Prostate gland (tissue), 2 donors: ENCODE results near the gene FBXW7. TPM values are rescaled to one million over a fixed set of nuclear protein-coding genes. Genes with fewer than 3 reads are reported as not detected.

Experiments used
- DNase-seq: peaks from one replicate; pipeline ENCODE4 v3.0.0-alpha.2; 2019; ENCODE audit warnings: low spot score
- H3K27ac ChIP-seq, 2 donors: fragments of 200-600 bp; sonication (generic); 2 replicates each; pipeline ENCODE4 v1.5.1; 2017 to 2019
- H3K27me3 ChIP-seq: fragments of 200-600 bp; sonication (generic); replicated peaks from 2 replicates; pipeline ENCODE4 v1.5.1; 2019; ENCODE audit not compliant: insufficient read depth
- H3K36me3 ChIP-seq, 2 donors: fragments of 200-600 bp; sonication (generic); 1 replicate in 1 of 2; 2 replicates in 1 of 2; pipeline versions ENCODE4 v1.5.1 to v1.8.1; 2017 to 2019
- H3K4me1 ChIP-seq: fragments of 200-600 bp; sonication (generic); replicated peaks from 2 replicates; pipeline ENCODE4 v1.5.1; 2019
- H3K4me3 ChIP-seq, 2 donors: fragments of 200-600 bp; sonication (generic); 2 replicates each; pipeline ENCODE4 v1.5.1; 2017 to 2019
- H3K9me3 ChIP-seq: fragments of 200-600 bp; sonication (generic); 2 replicates; pipeline ENCODE4 v1.5.1; 2017
- POLR2A ChIP-seq: fragments of 450-650 bp; IDR thresholded peaks from one replicate; pipeline ENCODE4 v1.6.1; 2016; ENCODE audit warnings: antibody characterized with exemption, mild to moderate bottlenecking
- POLR2AphosphoS5 ChIP-seq: sonication (generic); formaldehyde crosslinking; IDR thresholded peaks from one replicate; pipeline ENCODE4 v1.6.1; 2017; ENCODE audit warnings: antibody characterized with exemption
- WGBS: methylation state at CpG from one replicate; pipeline ENCODE4 v1.1.5; 2018; 5-methylcytosine and 5-hydroxymethylcytosine counted together
- intact Hi-C: fragments of 100-400 bp; cut with DNase I; formaldehyde crosslinking; loops from one replicate; pipeline ENCODE4 v1.14.2; 2022
- total RNA-seq, 2 donors: library from RNA; depleted of rRNA; stranded (reverse); fragments of >200 nt; gene quantifications; one replicate each; pipeline ENCODE4 v1.1.0, GENCODE V29; 2016
- TF ChIP-seq, protein P1 (sequence below), 4 experiments: fragments of 200-600 bp in 2 of 4; fragments of 450-650 bp in 2 of 4; sonication (generic) in 2 of 4; IDR thresholded peaks; 1 replicate in 3 of 4; 2 replicates in 1 of 4; pipeline ENCODE4 v1.5.1; 2016 to 2019; ENCODE audit warnings: antibody characterized with exemption in 4 of 4, mild to moderate bottlenecking in 2 of 4, moderate library complexity in 2 of 4

The FBXW7 gene
- total RNA-seq, 2 donors from 2014 or later: 21.8 to 24.9 TPM

- DNase-seq: no peak
- TF ChIP-seq, protein P1, sequence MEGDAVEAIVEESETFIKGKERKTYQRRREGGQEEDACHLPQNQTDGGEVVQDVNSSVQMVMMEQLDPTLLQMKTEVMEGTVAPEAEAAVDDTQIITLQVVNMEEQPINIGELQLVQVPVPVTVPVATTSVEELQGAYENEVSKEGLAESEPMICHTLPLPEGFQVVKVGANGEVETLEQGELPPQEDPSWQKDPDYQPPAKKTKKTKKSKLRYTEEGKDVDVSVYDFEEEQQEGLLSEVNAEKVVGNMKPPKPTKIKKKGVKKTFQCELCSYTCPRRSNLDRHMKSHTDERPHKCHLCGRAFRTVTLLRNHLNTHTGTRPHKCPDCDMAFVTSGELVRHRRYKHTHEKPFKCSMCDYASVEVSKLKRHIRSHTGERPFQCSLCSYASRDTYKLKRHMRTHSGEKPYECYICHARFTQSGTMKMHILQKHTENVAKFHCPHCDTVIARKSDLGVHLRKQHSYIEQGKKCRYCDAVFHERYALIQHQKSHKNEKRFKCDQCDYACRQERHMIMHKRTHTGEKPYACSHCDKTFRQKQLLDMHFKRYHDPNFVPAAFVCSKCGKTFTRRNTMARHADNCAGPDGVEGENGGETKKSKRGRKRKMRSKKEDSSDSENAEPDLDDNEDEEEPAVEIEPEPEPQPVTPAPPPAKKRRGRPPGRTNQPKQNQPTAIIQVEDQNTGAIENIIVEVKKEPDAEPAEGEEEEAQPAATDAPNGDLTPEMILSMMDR (IDR thresholded peaks at IDR 0.05): no peak
- no peak for TF ChIP-seq POLR2A
- no peak for TF ChIP-seq POLR2AphosphoS5
- Histone ChIP-seq H3K4me1 (no peaks in the 10 kb centered on the region), H3K9me3 (no peaks in the 10 kb centered on the region), H3K36me3 (no peaks in the 10 kb centered on the region), H3K4me3 (no peak overlapping the region), H3K27me3 (no peaks in the 10 kb centered on the region), H3K27ac (no peak overlapping the region)
- 73% methylated on average over 5 of the region's 5 CpGs for WGBS
- intact Hi-C loops: no loop called here
Measured at GRCh38 chr4:152304220-152304619, 231.7 kb downstream of the FBXW7 start.

DNA sequence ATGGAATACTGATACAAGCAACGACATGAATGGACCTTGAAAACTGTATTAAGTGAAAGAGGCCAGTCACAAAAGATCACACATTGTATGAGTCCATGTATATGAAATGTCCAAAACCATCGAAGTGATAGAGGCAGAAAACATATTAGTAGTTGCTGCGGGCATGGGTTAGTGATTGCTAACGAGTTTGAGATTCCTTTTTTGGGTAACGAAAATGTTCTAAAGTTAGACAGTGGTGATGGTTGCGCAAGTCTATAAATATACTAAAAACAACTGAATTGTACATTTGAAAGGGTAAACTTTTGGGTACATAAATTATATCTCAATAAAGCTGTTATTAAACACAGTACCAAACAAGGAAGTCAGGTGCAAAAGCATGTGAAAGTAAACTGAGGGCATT lies 234.5 kb downstream of the FBXW7 start:
- no peaks in the 10 kb centered on the region for H3K27me3 ChIP-seq
- H3K27ac ChIP-seq: no peak overlapping the region
- TF ChIP-seq POLR2AphosphoS5 (no peak), POLR2A (no peak)
- TF ChIP-seq, protein P1 (IDR thresholded peaks at IDR 0.05): no peak
- no peak overlapping the region for H3K4me3 ChIP-seq
- intact Hi-C loops: no loop called here
- H3K4me1 ChIP-seq: no peaks in the 10 kb centered on the region
- no peak for DNase-seq
- no peaks in the 10 kb centered on the region for H3K36me3 ChIP-seq
- no peaks in the 10 kb centered on the region for H3K9me3 ChIP-seq
- WGBS: 81% methylated on average over 6 of the region's 6 CpGs

GRCh38 chr4:152299553-152299952 lies 236.3 kb downstream of the FBXW7 start:
- intact Hi-C loops: no loop called here
- DNase-seq: no peak
- WGBS: 93% methylated on average over 3 of the region's 3 CpGs
- no peak overlapping the region for H3K4me3 ChIP-seq
- H3K36me3 ChIP-seq: no peaks in the 10 kb centered on the region
- H3K27ac ChIP-seq: no peak overlapping the region
- H3K4me1 ChIP-seq: no peaks in the 10 kb centered on the region
- no peaks in the 10 kb centered on the region for H3K9me3 ChIP-seq
- TF ChIP-seq POLR2AphosphoS5 (no peak), POLR2A (no peak)
- TF ChIP-seq, protein P1 (IDR thresholded peaks at IDR 0.05): no peak
- H3K27me3 ChIP-seq: no peaks in the 10 kb centered on the region

DNA sequence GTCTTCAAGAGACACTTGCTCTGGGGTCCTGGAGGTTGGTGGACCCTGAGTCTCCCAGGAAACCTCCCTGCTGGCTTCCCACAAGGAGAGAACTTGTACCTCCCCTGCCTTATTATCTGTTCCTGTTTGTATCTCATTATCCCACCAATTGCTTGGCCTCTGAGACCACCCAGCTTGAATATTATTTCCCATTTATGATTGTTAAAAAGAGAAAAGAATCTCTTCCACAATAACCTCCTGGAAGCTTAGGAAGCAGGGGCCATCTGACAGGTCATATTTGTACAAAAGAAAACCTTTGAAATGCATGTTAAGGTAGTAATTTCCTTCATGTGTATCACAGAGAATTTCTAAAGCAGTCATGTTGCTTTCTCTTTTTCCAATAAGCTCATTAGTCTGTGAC lies 239.5 kb downstream of the FBXW7 start:
- DNase-seq: no peak
- H3K4me1 ChIP-seq: no peaks in the 10 kb centered on the region
- H3K36me3 ChIP-seq: no peaks in the 10 kb centered on the region
- intact Hi-C loops: no loop called here
- no peaks in the 10 kb centered on the region for H3K27me3 ChIP-seq
- TF ChIP-seq POLR2A (no peak), POLR2AphosphoS5 (no peak)
- TF ChIP-seq, protein P1 (IDR thresholded peaks at IDR 0.05): no peak
- no peak overlapping the region for H3K4me3 ChIP-seq
- H3K27ac ChIP-seq: no peak overlapping the region
- H3K9me3 ChIP-seq: no peaks in the 10 kb centered on the region

GRCh38 chr4:152294765-152295164 lies 241.1 kb downstream of the FBXW7 start:
- Histone ChIP-seq H3K36me3 (no peaks in the 10 kb centered on the region), H3K27me3 (no peaks in the 10 kb centered on the region), H3K4me3 (no peak overlapping the region), H3K9me3 (no peaks in the 10 kb centered on the region), H3K4me1 (no peaks in the 10 kb centered on the region), H3K27ac (no peak overlapping the region)
- intact Hi-C loops: no loop called here
- 96% methylated on average over 5 of the region's 5 CpGs for WGBS
- no peak for DNase-seq
- TF ChIP-seq, protein P1 (IDR thresholded peaks at IDR 0.05): no peak
- no peak for TF ChIP-seq POLR2AphosphoS5
- no peak for TF ChIP-seq POLR2A
